Measurements from ENCODE around the gene RAE1.

GRCh38 chr20:57327820-57328219 is 23.2 kb upstream of the RAE1 start:
- no peak for TF ChIP-seq POLR2A (IDR thresholded peaks at IDR 0.05)
- no peak for TF ChIP-seq CTCF (IDR thresholded peaks at IDR 0.05)
